K562 (cell line): ENCODE data around the gene TSG101.

ENCODE experiments used
- BRF1 ChIP-seq: IDR thresholded peaks from 3 replicates; pipeline ENCODE4 v1.6.1; 2011; ENCODE audit warnings: borderline replicate concordance, mild to moderate bottlenecking; ENCODE audit not compliant: insufficient read length; ENCODE audit errors: extremely low read depth
- DPF2 ChIP-seq: fragments of 450-650 bp; IDR thresholded peaks from 2 replicates; pipeline ENCODE4 v1.6.1; 2016
- EZH2 ChIP-seq: IDR thresholded peaks from 2 replicates; pipeline ENCODE4 v1.6.1; 2012; ENCODE audit warnings: low read depth, mild to moderate bottlenecking, inconsistent platforms, low read length, borderline replicate concordance
- KLF16 ChIP-seq: IDR thresholded peaks from 2 replicates; pipeline ENCODE4 v1.6.1; 2016; ENCODE audit warnings: antibody characterized with exemption
- SMAD3 ChIP-seq: fragments of 450-650 bp; formaldehyde crosslinking; conservative IDR thresholded peaks from 2 replicates; pipeline ENCODE4 v1.4.0; 2020; ENCODE audit warnings: mild to moderate bottlenecking
- TCF3 ChIP-seq: sonication (generic); formaldehyde crosslinking; IDR thresholded peaks from 2 replicates; pipeline ENCODE4 v1.4.0; 2020; ENCODE audit warnings: mild to moderate bottlenecking, missing genetic modification reagents
- ZBTB34 ChIP-seq: fragments of 250-450 bp; sonication (Bioruptor Pico); IDR thresholded peaks from 2 replicates; pipeline ENCODE4 v1.8.0; 2021; ENCODE audit warnings: mild to moderate bottlenecking, moderate library complexity
- ZBTB40 ChIP-seq, 2 experiments: fragments of 450-650 bp in 1 of 2; sonication (generic) in 1 of 2; formaldehyde crosslinking in 1 of 2; IDR thresholded peaks; 2 replicates each; pipeline versions ENCODE4 v1.7.1 to v1.9.0; 2016 to 2022; ENCODE audit warnings: inconsistent platforms in 1 of 2, mild to moderate bottlenecking in 1 of 2, missing genetic modification reagents in 1 of 2

- TF ChIP-seq KLF16 (no peak), TCF3 (CRISPR knock-in tag) (no peak), SMAD3 (no peak), ZBTB34 (CRISPR knock-in tag) (no peak), BRF1 (no peak), DPF2 (no peak), ZBTB40 (IDR thresholded peaks at IDR 0.05) (no peak), ZBTB40 (CRISPR knock-in tag; IDR thresholded peaks at IDR 0.05) (no peak), EZH2 (no peak)
These were observed 770 bp upstream of the TSG101 start for GRCh38 chr11:18527512-18527911.
